ENCODE data around the gene NCAPH2.
A peak's percentile ranks its signal among the peaks of the same experiment; 100 is the strongest.

NCAPH2 gene

DNA sequence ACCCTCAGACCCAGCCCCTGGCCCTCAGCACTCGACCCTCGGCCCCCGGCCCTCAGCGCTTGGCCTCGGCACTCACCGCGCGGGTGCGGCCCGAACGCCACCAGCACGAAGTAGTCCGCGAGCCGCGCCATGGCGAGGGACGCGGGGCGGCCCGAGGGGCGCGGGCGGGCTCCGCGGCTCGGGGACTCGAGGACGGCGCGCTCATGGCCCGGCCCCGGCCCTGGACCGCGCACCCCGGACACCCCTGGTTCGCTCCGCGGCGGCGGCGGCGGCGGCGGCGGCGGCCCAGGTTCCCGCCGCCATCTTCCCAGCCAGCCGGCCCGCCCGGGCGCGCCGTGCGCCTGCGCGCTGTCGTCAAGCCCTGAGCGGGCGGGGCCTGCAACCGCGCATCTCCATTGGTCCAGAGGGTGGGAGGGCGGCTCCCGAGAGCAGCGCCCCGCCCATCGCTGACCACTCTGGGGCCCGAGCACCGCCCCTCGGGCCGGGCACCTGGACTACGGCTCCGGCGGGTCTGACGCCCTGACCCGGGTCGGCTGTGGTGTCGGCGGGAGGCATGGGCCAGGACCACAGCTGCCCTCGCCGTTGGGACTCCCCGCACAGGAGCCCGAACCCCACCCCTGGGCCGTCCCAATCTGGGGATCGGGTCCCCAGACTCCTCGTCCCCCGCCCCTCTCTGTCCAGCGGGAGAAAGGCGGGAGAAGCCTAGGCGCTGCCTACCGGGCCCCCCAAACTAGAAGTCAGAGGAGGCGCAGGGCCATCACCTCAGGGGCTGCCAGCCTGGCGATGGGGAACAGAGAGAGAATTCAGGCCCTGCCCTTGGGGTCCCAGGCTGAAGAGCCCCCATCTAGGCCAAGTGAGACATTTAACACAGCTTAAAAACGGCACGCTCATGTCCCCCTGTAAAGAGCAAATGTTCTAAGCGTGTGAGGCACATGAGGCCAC, 33.0 kb upstream of the NCAPH2 start, which contains the start of gene SBF1:
TSS of gene SBF1 (minus strand) at position 326 of the 942 bp plus-strand sequence. CDS start at position 131, 195 bp downstream.
- peak; percentile 16 for DNase-seq

DNA sequence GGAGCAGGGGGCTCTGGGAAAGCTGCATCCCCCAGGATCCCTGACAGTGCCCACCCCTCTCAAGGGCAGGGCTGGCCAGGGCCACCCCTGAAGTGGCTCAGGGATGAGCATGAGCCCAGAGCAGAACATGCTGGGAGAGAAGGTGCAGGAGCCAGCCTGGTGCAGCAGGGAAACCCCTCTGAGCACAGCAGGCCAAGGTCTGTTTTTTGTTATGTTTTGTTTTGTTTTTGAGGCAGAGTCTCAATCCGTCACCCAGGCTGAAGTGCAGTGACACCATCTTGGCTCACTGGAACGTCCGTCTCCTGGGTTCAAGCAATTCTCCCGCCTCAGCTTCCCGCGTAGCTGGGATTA, 32.4 kb upstream of the NCAPH2 start:
- no peak for DNase-seq

DNA sequence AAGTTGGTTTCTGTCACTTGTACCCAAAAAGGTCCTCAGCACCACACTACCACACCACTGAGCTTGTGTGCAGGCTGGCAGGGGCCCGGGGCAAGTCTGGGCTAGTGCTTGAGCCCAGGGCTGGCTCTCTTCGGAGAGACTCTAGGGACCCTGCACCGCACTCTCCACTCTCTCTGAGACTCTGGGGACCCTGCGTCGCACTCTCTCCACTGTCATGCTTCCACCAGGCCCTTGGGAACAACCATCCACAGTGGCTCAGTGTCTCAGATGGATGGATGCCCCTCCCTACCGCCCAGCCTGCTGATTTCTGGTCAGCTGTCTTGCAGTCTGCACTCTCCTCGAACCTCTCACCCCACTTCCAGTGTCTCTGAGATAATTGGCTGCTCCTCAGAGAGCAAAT, 31.2 kb upstream of the NCAPH2 start:
- DNase-seq, result no peak

DNA sequence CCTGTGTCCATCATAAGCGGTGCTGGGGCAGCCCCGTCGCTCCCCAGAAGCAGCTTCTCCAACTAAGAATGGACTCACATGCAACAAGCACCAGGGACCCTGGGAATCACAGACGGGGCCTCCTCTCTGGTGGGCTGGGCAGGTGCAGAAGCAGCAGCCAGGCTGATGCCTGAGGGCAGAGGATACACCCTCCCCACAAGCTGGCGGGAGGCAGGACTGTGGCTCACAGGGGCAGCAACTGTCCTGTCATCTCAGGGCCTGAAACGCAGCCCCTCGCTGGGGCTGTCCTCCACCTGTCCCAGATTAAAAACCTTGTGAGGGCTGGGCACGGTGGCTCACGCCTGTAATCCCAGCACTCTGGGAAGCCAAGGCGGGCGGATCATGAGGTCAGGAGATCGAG, 30.1 kb upstream of the NCAPH2 start:
- DNase-seq, result no peak

DNA sequence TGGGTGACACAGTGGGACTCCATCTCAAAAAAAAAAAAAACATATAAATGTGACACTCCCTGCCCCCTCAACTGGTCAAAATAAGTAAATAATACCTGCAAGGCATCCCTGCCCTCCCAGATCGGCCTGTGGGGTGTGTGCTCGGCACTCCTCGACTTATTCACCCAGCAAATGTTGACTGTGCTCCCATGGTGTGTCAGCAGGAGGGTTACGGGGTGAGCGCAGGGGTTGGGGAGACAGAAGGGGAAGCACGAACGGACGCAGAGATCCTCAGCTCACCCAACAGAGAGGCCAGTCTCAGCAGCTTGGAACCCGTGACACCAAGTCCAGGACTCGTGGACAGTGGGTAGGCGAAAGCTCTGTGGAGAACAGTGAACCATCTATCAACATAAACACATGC, 28.3 kb upstream of the NCAPH2 start:
- DNase-seq, result no peak

DNA sequence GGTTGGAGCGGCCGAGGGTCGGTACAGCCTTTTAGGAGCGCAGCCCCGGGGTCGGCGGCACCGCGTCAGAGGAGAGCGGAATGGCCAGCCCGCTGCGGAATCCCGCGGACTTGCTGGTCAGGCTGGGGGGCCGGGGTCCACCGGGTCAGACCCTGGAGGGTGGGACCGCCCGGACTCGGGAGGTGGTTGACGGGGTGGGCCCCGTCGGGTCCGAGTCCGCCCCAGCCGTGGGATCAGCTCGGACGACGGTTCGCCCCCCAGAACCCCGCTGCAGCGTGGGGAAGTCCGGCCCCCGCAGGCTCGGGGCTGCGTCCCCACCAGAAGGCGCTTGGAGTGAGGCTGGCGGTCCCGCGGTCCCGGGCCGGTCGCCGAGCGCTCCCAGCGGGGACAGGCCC, 27.0 kb upstream of the NCAPH2 start:
- no peak for DNase-seq

DNA sequence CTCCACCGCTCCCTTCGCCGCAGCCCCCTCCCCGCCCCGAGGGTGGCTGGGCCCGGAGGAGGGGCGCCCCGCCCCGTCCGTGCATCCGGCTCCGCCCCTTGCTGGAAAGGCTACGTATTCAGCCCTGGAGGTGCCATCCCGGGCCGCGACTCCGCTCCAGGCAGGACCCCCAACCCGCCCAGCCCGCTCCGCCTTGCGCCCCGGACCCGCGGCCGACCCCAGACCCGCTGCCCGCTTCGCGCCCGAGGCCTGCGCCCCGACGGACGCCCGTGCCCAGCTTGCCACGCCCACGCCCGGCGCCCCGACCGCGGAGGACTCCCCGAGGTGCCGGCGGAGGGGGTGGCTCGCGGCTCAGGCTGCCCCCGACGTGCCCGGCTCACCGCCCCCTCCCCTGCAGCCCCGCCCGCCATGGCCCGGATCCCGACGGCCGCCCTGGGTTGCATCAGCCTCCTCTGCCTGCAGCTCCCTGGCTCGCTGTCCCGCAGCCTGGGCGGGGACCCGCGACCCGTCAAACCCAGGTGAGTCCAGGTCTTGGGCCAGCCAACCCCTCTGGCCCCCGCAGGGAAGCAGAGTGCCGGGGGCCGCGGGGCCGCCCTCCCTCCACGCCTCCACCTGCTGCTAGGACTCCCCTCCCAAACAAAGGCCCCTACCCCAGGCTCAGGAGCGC, 26.5 kb upstream of the NCAPH2 start, which contains the start of gene ADM2:
TSS of gene ADM2 (plus strand) at position 104 of the 667 bp plus-strand sequence. CDS start at position 409, 305 bp downstream.
- DNase-seq, result no peak

DNA sequence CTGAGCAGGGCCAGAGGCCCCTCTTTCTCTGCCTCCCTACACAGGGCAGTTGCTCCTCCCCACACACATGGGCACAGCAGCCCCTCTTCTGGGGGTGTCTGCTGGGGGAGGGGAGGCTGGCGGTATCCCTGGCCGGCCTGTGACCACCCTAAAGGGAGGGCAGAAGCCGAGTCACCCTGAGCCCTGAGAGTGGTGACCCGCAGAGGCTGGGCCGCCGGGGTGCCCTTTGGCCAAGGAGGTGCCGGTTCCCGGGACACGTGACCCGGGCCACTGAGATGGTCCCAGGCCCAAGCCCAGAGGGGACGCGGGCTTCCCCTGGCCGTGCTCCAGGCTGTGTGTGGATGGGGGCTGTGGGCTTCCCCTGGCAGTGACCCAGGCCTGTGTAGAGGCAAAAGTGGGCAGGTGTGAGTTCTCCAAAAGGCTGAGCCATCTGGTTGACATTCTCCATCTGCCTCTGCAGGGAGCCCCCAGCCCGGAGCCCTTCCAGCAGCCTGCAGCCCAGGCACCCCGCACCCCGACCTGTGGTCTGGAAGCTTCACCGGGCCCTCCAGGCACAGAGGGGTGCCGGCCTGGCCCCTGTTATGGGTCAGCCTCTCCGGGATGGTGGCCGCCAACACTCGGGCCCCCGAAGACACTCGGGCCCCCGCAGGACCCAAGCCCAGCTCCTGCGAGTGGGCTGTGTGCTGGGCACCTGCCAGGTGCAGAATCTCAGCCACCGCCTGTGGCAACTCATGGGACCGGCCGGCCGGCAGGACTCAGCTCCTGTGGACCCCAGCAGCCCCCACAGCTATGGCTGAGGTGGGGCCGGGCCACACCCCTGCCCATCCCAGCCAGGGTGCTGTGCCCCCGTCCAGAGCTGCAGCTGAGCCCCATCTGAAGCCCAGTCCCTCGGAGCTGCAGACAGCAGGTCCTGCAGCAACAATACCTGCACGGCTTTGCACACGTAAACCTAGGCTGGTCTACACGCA, 25.6 kb upstream of the NCAPH2 start:
- DNase-seq, result peak; percentile 29

DNA sequence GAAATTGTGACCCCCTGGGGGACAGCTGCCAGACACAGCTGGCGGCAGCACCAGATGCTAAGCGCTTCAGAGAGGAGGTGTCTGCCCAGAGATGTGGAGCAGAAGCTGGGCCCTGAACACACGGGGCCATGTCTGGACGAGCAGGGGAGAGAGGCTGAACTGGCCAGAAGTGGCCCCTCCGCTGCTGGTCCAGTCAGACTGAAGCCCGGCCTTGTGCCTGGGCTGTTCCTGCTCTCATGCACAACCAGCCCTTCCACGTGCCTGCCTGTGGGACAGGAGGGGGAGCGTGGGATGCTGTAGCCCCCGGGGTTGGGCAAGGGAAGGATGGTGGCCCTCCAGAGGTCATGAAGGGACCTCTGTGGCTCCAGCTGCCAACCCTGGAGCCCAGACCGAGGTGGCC, 24.9 kb upstream of the NCAPH2 start:
- DNase-seq, result no peak

DNA sequence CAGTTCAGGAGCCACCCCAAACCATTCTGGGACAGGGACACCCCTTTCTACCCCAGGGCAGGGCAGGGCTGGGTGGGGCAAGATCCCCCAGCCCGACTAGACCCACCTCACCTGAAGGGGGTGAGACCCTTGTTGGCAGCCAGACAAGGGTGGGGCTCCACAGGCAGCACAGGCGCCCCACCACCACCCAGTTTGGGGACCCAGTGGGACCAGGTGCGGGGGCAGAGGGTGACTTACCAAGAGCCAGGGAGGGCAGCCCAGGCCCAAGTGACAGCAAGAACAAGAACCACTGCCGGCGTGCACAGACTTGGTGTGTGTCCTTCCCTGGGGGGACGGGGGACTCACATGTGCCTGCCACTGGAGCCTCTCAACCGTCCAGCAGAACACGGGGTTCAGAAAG, 24.5 kb upstream of the NCAPH2 start:
- DNase-seq, result no peak

DNA sequence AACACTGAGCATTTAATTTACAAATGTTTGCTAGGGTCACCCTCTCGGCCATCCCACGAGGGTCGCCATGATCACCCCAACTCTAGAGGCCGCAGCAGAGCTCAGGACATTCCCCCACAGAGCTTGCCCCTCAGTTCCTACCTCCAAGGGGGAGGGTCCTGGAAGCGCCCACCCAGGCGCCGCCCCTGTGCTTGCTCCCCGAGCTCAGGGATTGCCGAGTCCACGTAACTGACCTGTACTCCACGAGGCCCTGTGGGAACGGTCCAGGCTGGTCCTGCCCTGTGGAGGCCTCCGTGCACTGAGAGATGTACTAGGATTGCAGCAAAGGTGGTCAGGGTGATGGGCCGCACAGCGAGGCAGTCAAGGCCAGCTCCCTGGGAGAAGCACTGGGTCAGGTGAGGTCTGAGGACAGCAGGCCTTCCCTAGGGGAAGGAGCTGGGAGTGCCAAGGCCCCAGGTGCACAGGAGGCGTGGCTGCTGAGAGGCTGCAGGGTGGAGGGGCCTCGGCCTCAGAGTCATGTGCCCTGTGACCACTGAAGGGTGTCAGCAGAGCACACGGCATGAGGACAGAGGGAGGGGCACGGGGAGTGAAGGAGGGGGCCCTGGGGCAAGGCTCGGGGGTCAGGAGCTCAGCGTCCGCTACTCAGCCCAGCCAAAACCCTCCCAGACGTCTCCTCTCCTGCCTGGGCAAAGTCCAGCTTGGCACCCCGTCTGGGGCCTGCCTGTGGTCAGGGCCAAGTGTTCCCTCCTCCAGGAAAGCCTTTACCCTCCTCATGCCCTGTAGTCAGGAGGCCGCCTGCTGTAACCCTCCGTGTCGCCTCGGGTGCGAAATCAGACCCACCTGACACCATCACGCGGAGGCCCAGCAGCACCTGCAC, 23.8 kb upstream of the NCAPH2 start:
- no peak for DNase-seq

DNA sequence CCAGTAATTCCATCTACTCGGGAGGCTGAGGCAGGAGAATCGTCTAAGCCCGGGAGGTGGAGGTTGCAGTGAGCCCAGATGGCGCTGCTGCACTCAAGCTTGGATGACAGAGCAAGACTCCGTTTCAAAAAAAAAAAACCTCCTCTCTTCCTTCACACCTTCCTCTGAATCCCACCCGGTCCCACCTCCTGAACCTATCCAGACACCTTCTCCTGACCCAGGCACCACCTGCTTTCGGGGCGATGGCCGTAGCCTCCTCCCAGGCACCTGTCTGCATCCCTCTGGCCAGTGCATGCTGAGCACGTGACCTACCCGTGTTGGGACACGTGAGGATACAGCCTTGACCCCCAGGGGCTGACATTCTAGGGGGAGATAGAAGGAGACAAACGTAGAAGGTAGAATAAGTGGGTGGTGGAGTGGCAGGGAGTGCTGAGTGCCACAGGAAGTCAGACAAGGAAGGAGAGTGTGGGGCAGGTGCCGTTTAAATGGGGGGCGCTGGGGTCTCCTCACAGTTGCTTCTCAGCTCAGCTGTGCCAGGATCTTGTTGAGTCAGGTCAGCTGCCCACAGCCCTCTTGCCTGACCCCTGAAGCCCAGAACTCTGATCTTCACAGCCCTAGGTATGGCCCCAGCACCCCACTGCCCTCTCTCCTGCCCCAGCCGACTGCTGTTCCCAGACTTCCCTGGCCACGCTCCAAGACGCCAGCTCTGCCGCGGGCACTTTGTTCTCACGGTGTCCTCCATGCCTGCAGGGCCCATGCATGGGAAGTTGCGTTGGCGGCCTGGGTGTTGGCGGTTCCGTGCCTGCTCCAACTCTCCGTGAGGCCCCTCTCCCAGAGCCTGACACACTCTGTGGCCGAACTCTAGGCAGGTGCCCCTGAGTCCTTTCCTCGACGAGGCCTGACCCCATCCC, 22.5 kb upstream of the NCAPH2 start:
- no peak for DNase-seq

DNA sequence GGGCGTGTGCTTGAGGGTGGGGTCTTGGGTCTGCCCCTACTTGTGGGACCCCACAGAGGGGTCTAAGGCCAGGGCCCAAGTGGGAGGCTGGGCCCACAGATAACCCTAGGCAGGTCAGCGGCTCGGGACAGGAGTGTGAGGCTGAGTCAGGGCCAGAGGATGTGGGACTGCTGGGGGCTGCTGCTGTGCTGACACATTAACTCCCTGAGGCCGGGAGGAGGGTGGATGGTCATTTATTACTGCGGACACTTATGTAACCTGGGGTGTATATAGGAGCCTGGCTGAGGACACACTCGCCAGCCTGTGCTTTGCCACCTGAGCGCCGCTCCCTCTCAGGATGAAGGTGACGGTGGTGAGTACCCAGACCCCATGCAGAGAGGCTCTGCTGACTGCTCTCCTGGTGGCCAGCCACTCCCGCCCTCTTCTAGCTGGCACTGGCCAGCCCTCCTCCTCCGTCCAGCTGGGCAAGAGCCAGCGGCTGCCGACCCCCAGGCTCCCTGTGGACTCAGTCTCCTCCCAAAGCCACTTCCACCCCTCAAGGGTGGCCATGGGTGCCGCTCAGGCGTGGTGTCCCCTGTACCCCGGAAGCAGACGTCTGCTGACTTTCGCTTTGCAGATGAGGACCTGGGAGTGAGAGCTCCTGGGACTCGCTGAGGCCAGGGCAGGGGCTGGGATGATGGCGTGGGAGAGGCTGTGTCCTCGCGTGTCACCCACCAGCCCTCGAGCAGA, 21.3 kb upstream of the NCAPH2 start, which contains the start of gene MIOX:
TSS of gene MIOX (plus strand) at position 299 of the 729 bp plus-strand sequence. CDS start at position 338, 39 bp downstream.
- DNase-seq, result no peak

DNA sequence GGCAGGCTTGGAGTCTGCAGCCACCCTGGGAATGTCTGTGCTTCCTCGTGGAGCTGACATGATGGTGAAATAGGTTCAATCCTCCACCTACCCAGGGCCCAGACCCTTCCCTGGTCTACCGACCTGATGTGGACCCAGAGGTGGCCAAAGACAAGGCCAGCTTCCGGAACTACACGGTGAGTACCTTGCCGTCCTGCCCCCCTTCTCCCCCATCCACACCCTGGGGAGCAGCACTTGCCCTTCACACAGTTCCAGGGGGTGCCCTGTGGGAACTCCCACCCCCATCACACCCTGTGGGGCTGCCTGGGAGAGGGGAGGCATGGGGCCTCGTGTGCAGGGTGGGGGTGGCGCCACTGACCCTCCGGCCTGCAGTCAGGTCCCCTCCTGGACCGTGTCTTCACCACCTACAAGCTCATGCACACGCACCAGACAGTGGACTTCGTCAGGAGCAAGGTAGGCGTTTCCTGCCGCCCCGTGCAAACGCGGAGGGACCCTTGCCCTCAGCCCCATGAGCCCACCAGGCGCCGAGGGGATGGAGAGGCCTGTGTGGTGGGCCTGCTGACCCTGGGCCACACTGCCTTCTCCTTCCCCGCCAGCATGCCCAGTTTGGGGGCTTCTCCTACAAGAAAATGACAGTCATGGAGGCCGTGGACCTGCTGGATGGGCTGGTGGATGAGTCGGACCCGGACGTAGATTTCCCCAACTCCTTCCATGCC, 20.6 kb upstream of the NCAPH2 start:
- no peak for DNase-seq

DNA sequence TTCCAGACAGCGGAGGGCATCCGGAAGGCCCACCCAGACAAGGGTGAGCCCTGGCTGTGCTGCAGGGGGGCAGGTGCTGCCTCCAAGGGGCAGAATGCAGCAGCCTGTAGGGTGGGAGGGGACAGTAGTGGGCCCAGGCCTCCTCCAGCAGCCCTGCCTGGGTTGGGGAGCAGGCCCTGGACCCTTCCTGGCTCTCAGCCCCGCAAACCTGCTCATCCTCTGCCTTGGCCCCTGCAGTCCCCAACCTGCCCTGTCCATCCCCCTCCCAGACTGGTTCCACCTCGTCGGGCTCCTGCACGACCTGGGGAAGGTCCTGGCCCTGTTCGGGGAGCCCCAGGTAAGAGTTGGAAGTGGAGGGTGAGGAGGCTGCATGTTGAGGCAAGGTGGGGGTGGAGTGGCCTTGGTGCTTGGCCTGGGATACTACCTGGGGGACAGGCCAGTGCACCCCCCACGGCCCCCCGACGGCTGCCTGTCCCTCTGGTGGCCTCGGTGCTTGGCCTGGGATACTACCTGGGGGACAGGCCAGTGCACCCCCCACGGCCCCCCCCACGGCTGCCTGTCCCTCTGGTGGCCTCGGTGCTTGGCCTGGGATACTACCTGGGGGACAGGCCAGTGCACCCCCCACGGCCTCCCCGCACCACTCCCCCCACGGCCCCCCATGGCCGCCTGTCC, 19.9 kb upstream of the NCAPH2 start:
- no peak for DNase-seq

DNA sequence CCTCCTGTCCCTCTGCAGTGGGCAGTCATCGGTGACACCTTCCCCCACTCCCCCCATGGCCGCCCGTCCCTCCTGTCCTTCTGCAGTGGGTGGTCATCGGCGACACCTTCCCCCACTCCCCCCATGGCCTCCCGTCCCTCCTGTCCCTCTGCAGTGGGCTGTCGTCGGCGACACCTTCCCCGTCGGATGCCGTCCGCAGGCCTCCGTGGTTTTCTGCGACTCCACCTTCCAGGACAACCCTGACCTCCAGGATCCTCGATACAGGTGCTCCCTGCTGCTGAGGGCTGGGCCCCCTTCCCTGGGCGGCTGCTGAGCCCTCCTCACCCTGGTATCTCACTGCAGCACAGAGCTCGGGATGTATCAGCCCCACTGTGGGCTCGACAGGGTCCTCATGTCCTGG, 19.1 kb upstream of the NCAPH2 start:
- no peak for DNase-seq

DNA sequence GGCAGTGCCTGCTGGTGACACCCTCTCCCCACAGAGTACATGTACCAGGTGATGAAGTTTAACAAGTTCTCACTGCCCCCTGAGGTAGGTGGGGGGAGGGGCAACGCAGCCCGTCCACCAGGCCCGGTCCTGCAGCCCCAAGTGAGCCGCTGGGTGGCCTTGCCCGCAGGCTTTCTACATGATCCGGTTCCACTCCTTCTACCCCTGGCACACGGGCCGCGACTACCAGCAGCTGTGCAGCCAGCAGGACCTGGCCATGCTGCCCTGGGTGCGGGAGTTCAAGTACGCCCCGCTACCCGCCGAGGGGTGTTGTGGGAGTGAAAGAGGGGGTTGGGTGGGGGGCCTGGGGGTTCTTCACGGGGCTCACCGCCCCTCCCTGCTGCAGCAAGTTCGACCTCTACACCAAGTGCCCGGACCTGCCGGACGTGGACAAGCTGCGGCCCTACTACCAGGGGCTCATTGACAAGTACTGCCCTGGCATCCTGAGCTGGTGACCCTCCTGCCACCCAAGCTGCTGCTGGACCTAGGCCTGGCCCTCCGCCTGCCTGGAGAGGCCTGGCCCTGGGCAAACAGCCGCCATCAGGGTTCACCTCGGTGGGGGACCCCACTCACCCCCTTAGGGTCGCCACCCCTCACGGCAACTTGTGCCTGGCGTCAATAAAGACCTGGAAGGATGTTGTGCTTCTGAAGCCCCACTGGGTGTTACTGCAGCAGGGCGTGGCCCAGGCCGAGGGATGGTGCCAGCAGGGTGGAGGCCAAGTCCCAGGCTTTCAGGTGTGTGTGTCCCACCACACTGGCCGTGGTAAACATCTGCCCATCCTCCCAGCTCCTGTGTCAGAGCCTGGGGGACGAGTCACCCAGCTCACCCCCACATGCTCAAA, 18.4 kb upstream of the NCAPH2 start:
- DNase-seq, result no peak
